NCI-H1694 (cell line): ENCODE results near the gene SULT2B1.

Experiments
- DNase-seq: peaks from one replicate; lab custom pipeline; 2025; lab: John Stamatoyannopoulos, UW

SULT2B1 gene

DNA sequence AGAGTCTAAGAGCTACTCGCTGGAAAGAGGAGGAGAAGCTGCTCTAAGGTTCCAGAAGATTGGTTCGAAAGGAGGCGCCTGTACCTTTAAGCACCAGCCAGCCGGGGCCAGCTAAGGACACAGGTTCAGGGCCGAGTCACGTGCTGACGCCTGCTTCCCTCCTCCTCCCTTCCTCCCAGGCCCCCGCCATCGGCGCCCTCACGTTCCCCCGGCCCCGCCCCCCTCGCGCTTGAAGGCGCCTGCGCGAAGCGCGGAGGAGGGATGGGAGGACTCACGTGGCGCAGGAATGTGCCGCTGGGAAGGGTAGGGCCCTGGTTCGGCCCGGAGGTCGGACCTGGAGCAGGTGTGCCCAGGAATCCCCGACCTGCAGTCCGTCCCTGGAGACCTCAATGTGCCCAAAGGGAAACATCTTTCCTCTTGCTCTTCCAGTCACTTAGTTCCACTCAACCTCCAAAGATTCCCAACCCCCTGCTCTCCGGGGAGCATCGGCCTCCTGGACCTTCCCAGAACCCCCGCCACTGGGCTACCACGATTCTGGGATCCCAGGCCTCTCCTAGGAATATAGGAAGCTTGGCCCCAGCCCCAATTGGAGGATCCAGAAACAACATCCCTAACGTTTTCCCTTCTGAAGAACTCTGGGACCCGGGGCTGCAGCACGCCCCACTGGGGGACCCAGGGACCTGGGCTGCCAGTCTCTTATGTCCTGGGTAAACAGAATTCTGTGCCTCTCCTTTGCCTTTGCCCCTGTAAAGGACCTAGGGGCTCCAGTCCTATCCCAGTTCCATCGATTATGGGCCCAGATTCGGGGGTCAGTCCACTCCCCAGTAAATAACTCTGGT is 82.7 kb downstream of the SULT2B1 start:
- DNase-seq: peak; percentile 97

DNA sequence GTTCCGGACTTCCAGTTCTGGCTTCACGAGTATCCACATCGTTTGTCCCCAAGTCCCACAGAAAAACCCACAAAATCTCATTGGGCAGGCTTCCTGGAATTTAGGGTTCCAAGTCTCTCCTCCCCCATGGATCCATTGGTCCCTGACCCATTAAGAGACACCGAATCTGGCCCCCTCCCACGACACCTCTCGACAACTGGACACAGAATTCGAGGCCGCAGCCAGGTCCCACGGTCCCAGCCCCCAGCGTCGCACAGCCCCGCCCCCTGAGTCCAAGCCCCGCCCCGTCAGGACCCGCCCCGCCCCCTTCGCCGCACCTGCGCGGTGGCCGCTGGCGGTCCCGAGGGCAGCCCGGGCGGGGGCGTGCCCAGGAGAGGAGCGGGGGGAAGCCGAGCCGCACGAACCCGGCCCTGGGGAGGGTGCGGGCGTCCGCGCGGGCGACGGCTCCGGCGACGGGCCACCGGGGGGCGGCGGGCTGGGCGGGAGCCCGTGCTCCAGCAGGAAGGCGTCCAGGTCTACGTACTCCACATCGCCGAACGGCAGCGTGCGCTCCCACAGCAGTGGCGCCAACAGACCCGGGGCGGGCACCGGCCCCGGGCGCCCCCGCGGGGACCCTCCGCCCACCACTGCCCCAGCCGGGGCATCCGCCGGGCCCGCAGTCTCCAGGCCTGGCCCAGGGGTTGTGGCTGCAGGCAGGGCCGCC is 83.4 kb downstream of the SULT2B1 start:
- DNase-seq: no peak

- peak; percentile 31 for DNase-seq
Measured at GRCh38 chr19:48635966-48636858, 84.2 kb downstream of the SULT2B1 start.

GRCh38 chr19:48636859-48637448 is 85.0 kb downstream of the SULT2B1 start, which contains the start of gene DBP:
Gene DBP (minus strand): TSS chr19:48637379. CDS start chr19:48636994, 385 bp downstream.
- no peak for DNase-seq

DNA sequence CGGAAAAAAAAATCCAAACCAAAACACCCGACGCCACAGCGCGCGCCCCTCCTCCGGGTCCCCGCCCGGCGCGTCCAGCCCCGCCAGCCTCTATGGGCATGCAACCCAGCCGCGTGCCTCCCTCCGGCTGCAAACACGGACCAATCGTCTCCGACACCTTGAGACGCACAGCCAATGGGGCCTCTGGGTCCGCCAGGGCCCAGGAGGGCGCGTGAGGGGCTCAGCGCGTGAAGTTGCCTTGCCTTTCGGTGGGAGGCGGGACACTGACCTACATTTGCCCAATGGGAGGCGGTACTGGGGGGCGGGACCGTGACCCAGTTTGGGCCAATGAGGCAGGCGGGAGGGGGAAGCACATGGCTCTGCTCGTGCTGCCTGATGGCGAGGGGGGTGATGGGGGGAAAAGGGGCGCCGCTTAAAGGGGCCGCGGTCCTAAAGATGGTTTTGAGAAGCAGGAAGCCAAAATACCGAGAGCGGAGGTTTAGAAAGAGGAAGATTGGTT is 85.5 kb downstream of the SULT2B1 start:
- DNase-seq: peak; percentile 97

DNA sequence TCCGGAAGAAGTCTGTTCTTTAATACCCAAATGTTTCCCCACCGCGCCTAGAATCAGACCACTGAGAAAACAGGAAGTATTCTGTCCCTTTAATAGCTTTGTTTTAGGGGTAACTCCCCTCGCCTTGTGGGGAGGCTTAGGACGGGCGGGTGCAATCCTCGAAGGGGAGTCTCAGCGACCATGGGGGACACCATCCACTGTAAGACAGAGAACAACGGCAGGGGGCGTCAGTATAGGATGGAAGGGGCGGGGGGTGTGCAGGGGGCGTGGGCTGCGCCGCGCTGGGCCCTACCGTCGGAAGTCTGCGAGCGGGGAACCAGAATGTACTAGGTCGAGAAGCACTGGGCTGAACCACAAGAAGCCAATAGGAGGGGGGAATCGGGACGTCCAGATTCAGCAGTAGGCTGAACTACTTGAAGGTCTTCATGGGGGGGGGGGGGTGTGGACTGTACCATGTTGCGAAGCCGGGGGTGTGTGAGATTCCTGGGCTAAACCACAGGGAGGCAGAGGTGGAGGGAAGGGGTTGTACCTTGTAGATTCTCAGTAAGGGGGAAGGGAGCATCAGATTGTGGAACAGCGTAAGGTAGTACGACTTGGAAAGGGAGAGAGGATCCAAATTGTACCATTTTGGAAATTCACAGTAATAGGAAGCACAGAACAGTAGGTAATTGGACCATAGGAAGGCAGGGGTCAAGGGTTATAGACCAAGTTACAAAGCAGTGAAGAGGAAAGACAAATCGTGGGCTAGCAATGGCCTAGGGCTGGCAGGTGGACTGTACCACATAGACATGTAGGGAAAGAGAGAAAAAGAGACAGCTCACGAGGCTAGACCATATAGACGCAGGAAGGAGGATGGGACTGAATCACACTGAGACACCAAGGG is 86.2 kb downstream of the SULT2B1 start:
- DNase-seq: peak; percentile 90

GRCh38 chr19:48638831-48639381 is 86.9 kb downstream of the SULT2B1 start:
- DNase-seq: no peak

- no peak for DNase-seq
Measured at GRCh38 chr19:48639483-48640375, 87.8 kb downstream of the SULT2B1 start.

- no peak for DNase-seq
Measured at GRCh38 chr19:48641850-48642249, 89.9 kb downstream of the SULT2B1 start.

- no peak for DNase-seq
Measured at GRCh38 chr19:48642862-48643261, 90.9 kb downstream of the SULT2B1 start.

DNA sequence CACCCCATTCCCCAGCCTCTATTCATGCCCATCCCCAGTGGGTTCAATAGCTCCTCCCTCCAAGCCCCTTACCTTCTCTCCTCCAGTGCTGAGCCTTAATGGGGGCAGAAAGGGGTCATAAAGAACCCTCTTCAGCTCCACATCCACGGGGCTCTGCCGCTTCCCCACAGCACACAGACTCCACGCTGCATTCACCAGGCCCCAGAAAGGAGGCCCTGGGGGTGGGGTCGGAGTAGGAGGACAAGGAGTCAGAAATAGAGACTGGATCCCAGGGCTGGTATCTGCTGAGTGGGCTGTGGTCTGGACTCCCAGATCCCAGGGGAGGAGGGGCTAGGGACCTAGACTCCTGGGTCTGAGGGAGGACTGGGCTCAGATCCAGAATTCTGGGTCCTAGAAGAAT is 92.4 kb downstream of the SULT2B1 start:
- no peak for DNase-seq

GRCh38 chr19:48644839-48645619 is 93.1 kb downstream of the SULT2B1 start:
- DNase-seq: peak; percentile 85

GRCh38 chr19:48645620-48646000 is 93.6 kb downstream of the SULT2B1 start:
- no peak for DNase-seq

- peak; percentile 85 for DNase-seq
Measured at GRCh38 chr19:48646001-48646721, 94.2 kb downstream of the SULT2B1 start, which contains the start of gene CA11. Gene CA11 (minus strand): TSS chr19:48646187. CDS start chr19:48645632, 555 bp downstream.

DNA sequence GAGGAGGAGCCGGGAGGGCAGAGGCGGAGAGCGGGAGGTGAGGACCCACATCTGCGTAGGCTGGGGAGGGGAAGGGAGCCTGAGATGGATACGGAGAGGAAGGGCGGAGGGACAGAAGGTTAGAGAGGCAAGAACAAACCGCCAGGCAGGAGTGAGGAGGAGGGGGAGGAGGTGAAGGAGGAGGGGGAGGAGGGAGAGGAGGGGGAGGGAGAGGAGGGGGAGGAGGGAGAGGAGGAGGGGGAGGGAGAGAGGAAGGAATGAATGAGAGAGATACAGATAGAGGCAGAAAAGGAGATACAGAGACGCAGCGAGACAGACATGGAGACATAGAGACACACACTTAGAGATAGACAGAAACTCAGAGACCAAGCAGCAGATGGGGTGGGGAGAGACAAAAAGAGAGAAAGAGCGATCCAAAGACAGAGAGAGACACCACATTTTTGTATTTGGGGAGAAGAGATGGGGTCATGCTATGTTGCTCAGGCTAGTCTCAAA is 94.8 kb downstream of the SULT2B1 start:
- peak; percentile 90 for DNase-seq

GRCh38 chr19:48648134-48648533 is 96.2 kb downstream of the SULT2B1 start:
- DNase-seq: peak; percentile 78
